GM23338 (cell line): Measurements from ENCODE around the gene MLLT10.

Experiments
- CTCF ChIP-seq, 2 experiments: fragments of 200-600 bp in 1 of 2; sonication (generic) in 1 of 2; conservative IDR thresholded peaks; 2 replicates each; pipeline versions ENCODE4 v1.5.1 to v1.6.1; 2016 to 2017; ENCODE audit warnings: antibody characterized with exemption in 2 of 2, low read depth in 2 of 2, mild to moderate bottlenecking in 2 of 2, moderate library complexity in 1 of 2
- POLR2AphosphoS5 ChIP-seq: IDR thresholded peaks from 2 replicates; pipeline ENCODE4 v1.6.1; 2016; ENCODE audit warnings: antibody characterized with exemption, low read depth
- REST ChIP-seq: IDR thresholded peaks from one replicate; pipeline ENCODE4 v1.6.1; 2018; ENCODE audit warnings: antibody characterized with exemption; ENCODE audit not compliant: unreplicated experiment

- TF ChIP-seq CTCF (conservative IDR thresholded peaks at IDR 0.05; ENCODE audit: low read depth in 2 of 2) (no peak), POLR2AphosphoS5 (no peak), REST (no peak)
Observed at GRCh38 chr10:21593986-21594385, 60.0 kb downstream of the MLLT10 start.
